HepG2 (cell line): Measurements from ENCODE around the gene UBE3B.

Experiments used
- ELF1 ChIP-seq: sonication (generic); formaldehyde crosslinking; IDR thresholded peaks from 2 replicates; pipeline ENCODE4 v1.4.0; 2020; ENCODE audit warnings: missing genetic modification reagents
- SP1 ChIP-seq, 2 experiments: fragments of 450-650 bp in 1 of 2; sonication (generic) in 1 of 2; formaldehyde crosslinking in 1 of 2; IDR thresholded peaks; 2 replicates each; pipeline versions ENCODE4 v1.4.0 to v1.6.1; 2016 to 2020; ENCODE audit warnings: missing genetic modification reagents in 1 of 2
- ZFP1 ChIP-seq: IDR thresholded peaks from 2 replicates; pipeline ENCODE4 v1.6.1; 2016
- ZNF263 ChIP-seq: sonication (generic); formaldehyde crosslinking; IDR thresholded peaks from 2 replicates; pipeline ENCODE4 v1.4.0; 2020; ENCODE audit warnings: missing genetic modification reagents

DNA sequence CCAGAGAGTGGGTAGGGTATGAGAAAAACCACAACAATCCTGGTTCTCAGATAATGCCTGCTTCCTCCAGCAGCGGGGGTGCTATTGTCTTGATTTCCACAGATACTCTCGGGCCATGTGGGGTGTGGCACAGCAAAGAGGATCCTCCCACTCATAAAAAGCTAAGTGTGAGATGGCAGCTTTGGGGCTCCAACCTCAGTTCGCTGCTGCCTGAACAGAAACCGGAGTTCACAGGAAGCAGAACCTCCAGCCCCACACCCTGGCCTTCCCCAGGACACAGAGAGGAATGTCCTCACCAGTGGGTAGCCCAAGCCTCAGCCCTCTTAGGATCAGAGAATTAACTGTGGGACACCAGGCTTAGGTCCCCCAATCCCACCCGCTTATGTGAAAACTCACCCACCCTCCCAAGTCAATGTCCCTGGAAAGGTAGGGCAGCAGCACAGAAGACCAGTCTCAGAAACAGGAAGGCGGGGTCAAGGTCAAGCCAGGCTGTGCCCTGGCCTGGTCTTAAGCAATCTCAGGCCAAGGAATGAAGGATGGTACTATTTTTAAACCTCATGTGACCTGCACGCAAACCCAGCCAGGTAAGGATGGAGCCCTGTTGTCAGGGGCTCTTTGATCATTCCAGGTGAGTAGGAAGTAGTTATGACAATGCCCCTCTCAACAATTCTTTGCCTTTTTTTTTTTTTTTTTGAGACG is 9.3 kb upstream of the UBE3B start:
- TF ChIP-seq ZFP1 (CRISPR knock-in tag) (no peak), ZNF263 (CRISPR knock-in tag) (no peak), SP1 (IDR thresholded peaks at IDR 0.05) (no peak), SP1 (CRISPR knock-in tag; IDR thresholded peaks at IDR 0.05) (no peak), ELF1 (no peak)
